Measurements from ENCODE around the gene POC1A. TPM values are rescaled to one million over a fixed set of nuclear protein-coding genes. Genes with fewer than 3 reads are reported as not detected.

Gene POC1A
- total and polyA plus RNA-seq, 2 of the 4 experiments (the other 2 are of a cell fraction), result 10.6 to 11.5 TPM

- no peak overlapping the region; the same call in 1 of the 2 replicates for H3K18ac ChIP-seq (ENCODE audit: low read depth, low read length)
- no peak overlapping the region for H2AFZ ChIP-seq (replicated peaks; ENCODE audit: low read length, poor library complexity)
- peak overlapping the region; percentile 50 to 90; a peak in 2 of 4 replicates for H4K8ac ChIP-seq (ENCODE audit: low read depth in 2 of 2, low read length in 2 of 2)
- H3K4ac ChIP-seq (ENCODE audit: low read depth, low read length), result peak overlapping the region; percentile 58
- 100% methylated on average over 2 of the region's 6 CpGs; no CpG with 5 or more reads in 1 of the 2 experiments for WGBS, 2 experiments (ENCODE audit: extremely low coverage in 2 of 2, insufficient read length in 1 of 2)
- CTCF ChIA-PET, result interaction anchor here (0.5 to 1.1 kb wide), 2 partner anchors 10 to 893 kb away, joined by 3 to 5 read pairs; no protein-coding TSS in a partner anchor
- H3K4me3 ChIP-seq (ENCODE audit: insufficient read depth, low read depth, low read length), result no peak overlapping the region
- DNase-seq (no peak), ATAC-seq (ENCODE audit: low read depth) (no peak)
- intact Hi-C loops (cut with micrococcal nuclease) (no loop called here), dilution Hi-C loops (cut with HindIII; ENCODE audit: low sequenced_read_pairs, unreplicated experiment) (no loop called here), in situ Hi-C loops (cut with MboI; ENCODE audit: low sequenced_read_pairs) (no loop called here)
- POLR2A ChIA-PET (ENCODE audit: unreplicated experiment), result no interaction called here
- no peak overlapping the region for H2BK5ac ChIP-seq (ENCODE audit: low read depth, low read length, poor library complexity, severe bottlenecking)
- H3K4me2 ChIP-seq (ENCODE audit: low read depth, low read length), result no peak overlapping the region
- H3K9me3 ChIP-seq (ENCODE audit: control insufficient read depth, insufficient read depth, low read length), result no peaks in the 10 kb centered on the region
- H4K20me1 ChIP-seq (ENCODE audit: insufficient read depth, low read length), result peaks cover 4% of the 10 kb centered on the region; the same call in 1 of the 2 replicates
- H2BK15ac ChIP-seq (ENCODE audit: low read depth, low read length), result no peak overlapping the region
- peaks cover 8 to 39% of the 10 kb centered on the region in 2 experiments; a peak in 3 of 4 replicates for H3K79me1 ChIP-seq (ENCODE audit: low read depth in 1 of 2, low read length in 2 of 2)
- H2BK120ac ChIP-seq (ENCODE audit: low read depth, low read length), result peak overlapping the region; percentile 65; the same call in 1 of the 2 replicates
- H3K56ac ChIP-seq (ENCODE audit: extremely low read depth, insufficient read depth, low read length), result no peak overlapping the region
- 0 out of 2 replicates have a peak overlapping the region, but pooled peaks have one; percentile 77 for H3K14ac ChIP-seq (replicated peaks; ENCODE audit: low read depth, low read length)
- H3K9ac ChIP-seq (ENCODE audit: low read depth, low read length), result no peak overlapping the region
- peak overlapping the region; percentile 86 for H2AK5ac ChIP-seq (ENCODE audit: low read depth, low read length)
- no peak overlapping the region for H3K27ac ChIP-seq (ENCODE audit: insufficient read depth, low read length)
- BruUV-seq (replicated peaks), result no TSS peak
- peaks cover 41% of the 10 kb centered on the region for H3K9me1 ChIP-seq (ENCODE audit: insufficient read depth, low read length)
- H3K27me3 ChIP-seq (ENCODE audit: control insufficient read depth, insufficient read depth, low read length), result no peaks in the 10 kb centered on the region
- peak overlapping the region; percentile 82 for H2AK9ac ChIP-seq (replicated peaks; ENCODE audit: low read depth, low read length, poor library complexity)
- no peak overlapping the region; the same call in 1 of the 2 replicates for H2BK20ac ChIP-seq (ENCODE audit: low read depth, low read length)
- 0 out of 2 replicates have a peak overlapping the region, but pooled peaks have one; percentile 46 for H3K23ac ChIP-seq (ENCODE audit: low read depth, low read length)
- no peaks in the 10 kb centered on the region for H3K36me3 ChIP-seq (ENCODE audit: control insufficient read depth, insufficient read depth, low read length)
- peaks cover 34% of the 10 kb centered on the region for H3K4me1 ChIP-seq (ENCODE audit: control insufficient read depth, insufficient read depth, low read length)
- no peak for TF ChIP-seq POLR2A (IDR thresholded peaks at IDR 0.05; ENCODE audit: low read depth, low read length)
- TF ChIP-seq MAFK (IDR thresholded peaks at IDR 0.05; ENCODE audit: low read depth, low read length), result no peak
- TF ChIP-seq USF2 (IDR thresholded peaks at IDR 0.05; ENCODE audit: low read depth, low read length), result no peak
- TF ChIP-seq RFX5 (IDR thresholded peaks at IDR 0.05; ENCODE audit: low read depth, low read length), result no peak
- no peak for TF ChIP-seq CHD1 (IDR thresholded peaks at IDR 0.05; ENCODE audit: low read depth, low read length)
- TF ChIP-seq CEBPB (IDR thresholded peaks at IDR 0.05; ENCODE audit: low read depth, low read length), result no peak
- TF ChIP-seq FOS (IDR thresholded peaks at IDR 0.05; ENCODE audit: low read depth, low read length), result no peak
- TF ChIP-seq, protein P1, sequence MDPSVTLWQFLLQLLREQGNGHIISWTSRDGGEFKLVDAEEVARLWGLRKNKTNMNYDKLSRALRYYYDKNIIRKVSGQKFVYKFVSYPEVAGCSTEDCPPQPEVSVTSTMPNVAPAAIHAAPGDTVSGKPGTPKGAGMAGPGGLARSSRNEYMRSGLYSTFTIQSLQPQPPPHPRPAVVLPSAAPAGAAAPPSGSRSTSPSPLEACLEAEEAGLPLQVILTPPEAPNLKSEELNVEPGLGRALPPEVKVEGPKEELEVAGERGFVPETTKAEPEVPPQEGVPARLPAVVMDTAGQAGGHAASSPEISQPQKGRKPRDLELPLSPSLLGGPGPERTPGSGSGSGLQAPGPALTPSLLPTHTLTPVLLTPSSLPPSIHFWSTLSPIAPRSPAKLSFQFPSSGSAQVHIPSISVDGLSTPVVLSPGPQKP (IDR thresholded peaks at IDR 0.05; ENCODE audit: borderline replicate concordance, low read depth, low read length), result no peak
- TF ChIP-seq RCOR1 (IDR thresholded peaks at IDR 0.05; ENCODE audit: insufficient replicate concordance, low read length), result no peak
- 0 out of 2 replicates have a peak overlapping the region, but pooled peaks have one; percentile 73 for H4K91ac ChIP-seq (ENCODE audit: insufficient read depth, low read depth, low read length)
- peak overlapping the region; percentile 12; the same call in 1 of the 2 replicates for H4K5ac ChIP-seq (ENCODE audit: low read depth, low read length)
Measured at GRCh38 chr3:52086461-52086860, 67.8 kb downstream of the POC1A start.

Data from IMR-90 (cell line).